Stimulated activated CD8-positive, alpha-beta memory T cell treated with anti-CD3 and anti-CD28 coated beads, Interleukin-4, amount 100 ng/mL, for 1 hour (primary cell): Measurements from ENCODE around the gene ALKBH6.

Experiments
- DNase-seq, 2 donors: peaks; one replicate each; pipeline ENCODE4 v3.0.0-alpha.2; 2020; ENCODE audit warnings: low read depth in 2 of 2, low spot score in 1 of 2

The ALKBH6 gene

GRCh38 chr19:36030264-36031148, 16.5 kb upstream of the ALKBH6 start:
- no peak for DNase-seq

- DNase-seq: no peak
These were observed 14.5 kb upstream of the ALKBH6 start for GRCh38 chr19:36028313-36029041.

DNA sequence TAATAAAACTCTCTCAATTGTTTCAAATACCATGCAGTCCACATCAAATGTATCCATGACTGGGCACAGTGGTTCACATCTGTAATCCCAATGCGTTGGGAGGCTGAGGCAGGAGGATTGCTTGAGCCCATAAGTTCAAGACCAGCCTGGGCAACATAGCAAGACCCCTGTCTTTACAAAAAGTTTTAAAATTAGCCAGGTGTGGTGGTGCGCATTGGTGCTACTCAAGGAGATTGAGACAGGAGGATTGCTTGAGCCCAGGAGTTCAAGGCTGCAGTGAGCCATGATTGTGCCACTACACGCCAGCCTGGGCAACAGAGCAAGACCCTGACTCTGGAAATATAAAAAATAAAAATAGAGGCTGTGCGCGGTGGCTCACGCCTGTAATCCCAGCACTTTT, 13.7 kb upstream of the ALKBH6 start:
- DNase-seq: no peak

- DNase-seq: no peak
These were observed 12.3 kb upstream of the ALKBH6 start for GRCh38 chr19:36026091-36026876.

DNA sequence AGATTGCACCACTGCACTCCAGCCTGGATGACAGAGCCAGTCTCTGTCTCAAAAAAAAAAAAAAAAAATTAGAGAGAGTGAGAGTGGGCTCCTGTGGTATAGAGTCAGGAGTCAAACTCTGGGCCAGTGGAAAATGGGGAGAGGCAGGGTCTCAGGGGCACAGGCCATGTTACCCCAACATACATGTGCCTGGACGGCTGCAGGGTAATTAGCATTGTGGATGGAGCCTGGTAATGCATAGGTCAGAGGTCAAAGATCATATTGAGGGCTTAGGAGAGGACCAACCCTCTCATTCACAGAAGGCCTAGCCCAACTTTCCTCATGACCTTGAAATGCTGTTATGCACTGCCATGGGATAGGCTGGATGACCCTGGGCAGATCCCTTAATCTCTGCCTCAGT, 11.5 kb upstream of the ALKBH6 start:
- no peak for DNase-seq

DNA sequence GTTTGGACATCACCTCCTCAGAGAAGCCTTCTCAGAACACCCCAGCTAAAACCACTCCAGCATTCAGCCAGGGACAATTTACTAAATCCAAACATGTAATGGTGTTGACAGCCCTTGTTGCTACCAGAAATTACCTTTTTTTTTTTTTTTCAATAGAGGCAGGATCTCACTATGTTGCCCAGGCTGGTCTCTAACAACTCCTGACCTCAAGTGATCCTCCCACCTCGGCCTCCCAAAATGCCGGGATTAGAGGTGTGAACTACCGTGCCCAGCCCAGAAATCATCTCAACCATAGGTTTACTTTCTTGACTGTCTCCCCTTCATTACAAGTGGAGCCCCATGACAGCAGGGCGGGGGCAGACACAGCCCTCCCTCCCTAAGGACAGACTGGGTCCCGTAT, 9.4 kb upstream of the ALKBH6 start:
- DNase-seq: no peak

GRCh38 chr19:36019061-36019670, 5.2 kb upstream of the ALKBH6 start:
- DNase-seq: no peak

- no peak for DNase-seq
These were observed 567 bp downstream of the ALKBH6 start for GRCh38 chr19:36013280-36014011.

DNA sequence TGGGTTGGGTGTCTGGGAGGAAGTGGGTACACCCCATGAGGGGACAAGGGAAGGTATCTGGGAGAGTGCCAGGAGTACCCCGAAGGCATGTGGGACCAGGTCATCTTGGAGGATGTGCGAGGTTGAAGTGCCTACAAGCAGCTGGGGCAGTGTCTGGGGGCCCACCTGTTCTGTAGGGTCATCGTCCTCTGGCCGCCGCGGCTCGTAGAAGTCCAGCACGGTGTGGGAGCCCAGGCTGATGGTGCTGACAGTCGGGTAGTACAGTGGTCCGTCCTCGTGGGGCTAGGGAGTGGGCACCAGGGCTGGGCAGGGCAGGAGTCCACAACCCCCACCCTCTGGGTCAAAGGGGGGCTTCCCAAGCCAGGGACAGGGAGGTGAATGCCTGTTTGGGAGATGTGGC, 3.6 kb downstream of the ALKBH6 start:
- DNase-seq: no peak

DNA sequence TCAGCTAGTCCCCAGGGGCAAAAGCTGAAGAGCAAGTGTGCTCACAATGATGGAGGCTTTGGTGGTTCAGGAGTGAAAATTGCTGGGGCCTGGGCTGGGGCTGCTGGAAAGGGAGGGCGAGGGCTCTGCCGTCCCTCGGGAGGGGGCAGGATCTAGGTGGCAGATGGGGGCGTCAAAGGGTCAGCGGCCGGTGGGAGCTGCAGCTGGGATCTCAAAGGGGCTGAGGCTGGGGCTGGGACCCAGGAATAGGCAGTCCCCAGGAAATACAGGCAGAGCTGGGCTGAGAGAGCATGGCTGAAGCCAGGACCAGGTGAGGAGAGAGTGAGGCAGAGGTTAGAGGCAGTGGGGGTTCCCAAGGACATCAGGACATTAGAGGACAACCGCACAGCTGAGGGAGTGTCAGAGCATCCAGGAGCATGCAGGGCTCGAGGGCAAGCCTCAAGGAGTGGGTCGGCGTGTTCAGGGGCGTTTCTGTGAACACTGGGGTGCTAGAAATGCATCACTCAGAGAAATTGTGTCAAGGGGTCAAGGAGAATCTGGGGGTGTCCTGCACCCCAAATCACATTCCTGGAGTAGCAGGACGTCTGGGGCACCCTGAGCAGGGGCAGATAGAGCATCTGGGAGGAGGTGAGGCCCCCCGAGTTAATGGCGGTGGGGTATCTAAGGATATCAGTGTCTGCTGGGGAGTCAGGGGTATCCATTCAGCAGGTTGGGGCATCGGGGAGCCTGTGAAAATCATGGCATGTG, 4.2 kb downstream of the ALKBH6 start:
- DNase-seq: no peak

DNA sequence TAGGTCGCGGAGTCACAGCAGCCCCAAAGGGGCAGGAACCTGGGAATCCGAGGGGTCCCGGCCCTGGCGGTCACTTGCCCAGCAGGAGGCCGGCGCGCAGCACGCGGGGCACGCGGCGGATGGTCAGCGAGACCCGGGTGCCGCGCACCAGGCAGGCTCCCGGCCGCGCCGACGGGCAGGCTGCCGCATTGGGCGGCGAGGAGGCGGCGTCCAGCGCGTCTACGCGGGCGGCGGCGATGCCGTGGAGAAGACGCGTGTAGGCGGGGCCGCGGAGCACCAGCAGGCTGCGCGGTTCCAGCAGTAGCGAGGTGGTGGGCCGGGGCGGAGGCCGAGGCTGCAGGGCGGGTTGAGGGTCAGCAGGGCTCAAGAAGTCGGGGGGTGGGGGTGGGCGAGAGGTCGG, 4.8 kb downstream of the ALKBH6 start:
- DNase-seq: no peak

- DNase-seq: no peak
These were observed 5.6 kb downstream of the ALKBH6 start, which contains the start of gene SYNE4 for GRCh38 chr19:36008336-36008978. SYNE4 (minus strand) TSS chr19:36008813; CDS start chr19:36008681, 132 bp downstream.

DNA sequence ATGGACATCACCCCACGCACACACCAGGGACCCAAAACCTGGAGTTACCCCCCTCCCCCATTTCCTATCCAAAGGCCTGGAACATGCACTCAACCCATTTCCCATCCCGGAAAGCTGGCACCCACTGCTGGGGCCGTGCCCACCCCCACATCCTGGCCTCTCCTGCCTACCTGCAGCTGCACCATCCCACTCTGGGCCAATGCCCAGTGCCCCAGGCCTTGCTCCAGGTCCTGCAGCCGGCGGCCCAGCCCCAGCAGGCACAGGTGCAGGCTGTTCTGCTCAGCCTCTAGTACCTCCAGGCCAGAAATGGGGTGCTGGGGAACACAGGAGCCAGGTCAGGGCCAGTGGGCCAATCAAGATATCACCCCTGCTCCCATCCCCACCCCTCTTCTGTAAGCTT, 7.1 kb downstream of the ALKBH6 start:
- no peak for DNase-seq

- DNase-seq: no peak
These were observed 10.7 kb downstream of the ALKBH6 start for GRCh38 chr19:36003284-36003683.

DNA sequence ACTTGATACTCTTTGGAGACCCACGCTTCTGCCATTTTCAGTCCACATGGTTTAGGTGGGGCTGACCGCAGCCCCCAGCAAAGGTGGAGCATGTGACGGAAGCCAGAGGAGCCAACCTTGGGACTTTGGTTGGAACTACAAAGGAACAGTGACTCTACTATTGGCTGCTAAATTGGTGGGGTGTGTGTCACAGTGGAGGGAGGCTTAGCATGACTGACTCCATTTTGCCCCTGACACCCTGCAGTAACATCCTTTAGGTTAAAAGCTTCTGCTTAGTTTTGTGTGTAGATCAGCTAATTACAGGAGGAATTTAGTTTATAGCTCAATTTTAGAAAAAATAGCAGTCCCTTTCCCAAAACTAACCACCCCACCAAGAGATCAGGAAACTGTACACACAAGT, 12.4 kb downstream of the ALKBH6 start:
- no peak for DNase-seq

GRCh38 chr19:35996777-35997176, 17.2 kb downstream of the ALKBH6 start:
- no peak for DNase-seq

DNA sequence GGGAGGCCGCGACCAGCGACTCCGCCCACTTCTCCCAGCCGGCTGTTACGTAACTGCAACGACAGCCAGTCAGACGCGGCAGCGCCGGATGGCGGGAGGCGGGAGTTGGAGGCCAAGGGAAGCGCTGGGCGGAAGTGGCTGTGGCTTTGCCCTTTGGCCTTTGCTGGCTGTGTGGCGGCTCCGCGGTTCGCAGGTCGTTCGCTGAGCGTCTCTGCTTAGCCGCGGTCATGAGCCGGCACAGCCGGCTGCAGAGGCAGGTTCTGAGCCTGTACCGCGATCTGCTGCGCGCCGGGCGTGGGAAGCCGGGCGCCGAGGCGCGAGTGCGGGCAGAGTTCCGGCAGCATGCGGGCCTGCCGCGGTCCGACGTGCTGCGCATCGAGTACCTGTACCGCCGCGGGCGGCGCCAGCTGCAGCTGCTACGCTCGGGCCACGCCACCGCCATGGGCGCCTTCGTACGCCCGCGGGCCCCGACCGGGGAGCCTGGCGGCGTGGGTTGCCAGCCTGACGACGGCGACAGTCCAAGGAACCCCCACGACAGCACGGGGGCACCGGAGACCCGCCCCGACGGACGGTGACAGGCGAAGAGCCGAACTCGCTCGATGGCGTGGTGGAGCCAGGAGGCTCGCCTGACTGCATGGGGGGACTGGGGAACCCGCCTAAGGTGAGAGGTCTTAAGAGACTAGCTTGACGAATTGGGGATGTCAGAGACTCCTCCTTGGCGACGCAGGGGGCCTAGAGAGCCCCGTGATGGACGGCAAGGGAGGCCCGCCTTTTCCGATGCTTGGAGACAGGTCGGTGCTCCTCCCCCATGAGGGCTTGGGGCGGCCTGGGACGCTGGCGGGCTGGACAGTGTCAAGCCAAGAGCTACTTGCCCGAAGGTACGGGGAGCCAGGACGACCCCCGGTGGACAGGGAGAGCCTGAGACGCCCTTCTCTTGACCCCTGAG, 18.7 kb downstream of the ALKBH6 start, which contains the start of gene SDHAF1:
TSS of gene SDHAF1 (plus strand) at position 141 of the 946 bp plus-strand sequence. CDS start at position 228, 87 bp downstream.
- DNase-seq: peak; percentile 86 to 88
